ENCODE results near the gene KCNA10. TPM values are rescaled to one million over a fixed set of nuclear protein-coding genes. Genes with fewer than 3 reads are reported as not detected.

Gene KCNA10
- total and polyA plus RNA-seq, 2 donors (not counting 1 experiment from before 2014, with no cell fraction given): not detected

DNA sequence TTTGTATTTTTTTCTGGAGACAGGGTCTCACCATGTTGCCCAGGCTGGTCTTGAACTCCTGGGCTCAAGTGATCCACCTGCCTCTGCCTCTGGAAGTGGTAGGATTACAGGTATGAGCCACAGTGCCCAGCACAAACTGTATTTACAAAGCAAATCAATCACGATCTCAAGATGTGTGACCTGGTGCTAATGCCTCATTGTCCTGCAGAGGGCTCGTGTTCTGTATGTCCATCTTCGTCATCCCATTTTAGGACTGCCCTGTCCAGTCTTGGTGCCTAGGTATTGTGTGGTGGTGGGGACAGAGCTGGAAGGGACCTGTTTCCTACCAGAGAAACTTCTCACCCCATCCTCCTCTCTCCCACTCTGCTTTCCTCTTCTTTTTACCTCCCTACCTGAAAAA lies 47.8 kb downstream of the KCNA10 start:
- Histone ChIP-seq H3K4me1 (ENCODE audit: control insufficient read depth, extremely low read depth, insufficient read depth, low read length) (no peaks in the 10 kb centered on the region), H4K20me1 (ENCODE audit: control insufficient read depth, extremely low read depth, insufficient read depth, low read length) (no peaks in the 10 kb centered on the region), H3K27ac (ENCODE audit: insufficient read depth, low read length) (no peak overlapping the region), H3K27me3 (ENCODE audit: control insufficient read depth, insufficient read depth, low read length) (peaks cover 4% of the 10 kb centered on the region), H3K79me2 (ENCODE audit: control insufficient read depth, insufficient read depth, low read length) (no peaks in the 10 kb centered on the region), H3K9ac (ENCODE audit: insufficient read depth, low read length) (no peak overlapping the region), H3K4me3 (replicated peaks in 1 of 4; ENCODE audit: control extremely low read depth in 1 of 4, insufficient read depth in 1 of 4, low read depth in 3 of 4, low read length in 4 of 4) (no peak overlapping the region), H3K36me3 (ENCODE audit: control insufficient read depth, insufficient read depth, low read length) (no peaks in the 10 kb centered on the region), H3K9me3 (ENCODE audit: control insufficient read depth, insufficient read depth, low read depth, low read length) (no peaks in the 10 kb centered on the region), H3K4me2 (ENCODE audit: extremely low read depth, insufficient read depth, low read length) (no peak overlapping the region), H2AFZ (ENCODE audit: low read length) (no peak overlapping the region)
- TF ChIP-seq EZH2 (IDR thresholded peaks at IDR 0.05; ENCODE audit: low read length, missing control alignments): no peak
- no peak for TF ChIP-seq CTCF (conservative IDR thresholded peaks at IDR 0.05 in 1 of 2, IDR thresholded peaks at IDR 0.05 in 1 of 2; ENCODE audit: low read depth in 1 of 2, low read length in 2 of 2)
- no peak for DNase-seq (ENCODE audit: low read depth in 2 of 2)

Other genes starting within 250 kb of the KCNA10 start
- gene RBM15, start 179.8 kb downstream of the KCNA10 start, total RNA-seq: 25.9 and 26.5 TPM in 2 replicates
- gene RBM15, start 179.8 kb downstream of the KCNA10 start, polyA plus RNA-seq: 8.4 and 10.7 TPM in 2 replicates
- 42.6 and 64.4 TPM in 2 replicates for gene SLC16A4, start 128.1 kb downstream of the KCNA10 start, total RNA-seq
- 32.8 and 91.9 TPM in 2 replicates for gene SLC16A4, start 128.1 kb downstream of the KCNA10 start, polyA plus RNA-seq
- 50.3 and 70.4 TPM in 2 replicates for gene LAMTOR5, start 111.5 kb downstream of the KCNA10 start, total RNA-seq
- gene LAMTOR5, start 111.5 kb downstream of the KCNA10 start, polyA plus RNA-seq: 310 and 317 TPM in 2 replicates
- not detected in 2 replicates for gene PROK1, start 68.0 kb downstream of the KCNA10 start, total RNA-seq
- gene PROK1, start 68.0 kb downstream of the KCNA10 start, polyA plus RNA-seq: not detected in 2 replicates
- gene KCNA2, start 87.2 kb upstream of the KCNA10 start, total RNA-seq: under 0.01 and 0.17 TPM in 2 replicates
- gene KCNA2, start 87.2 kb upstream of the KCNA10 start, polyA plus RNA-seq: not detected in 2 replicates
- 3.3 and 5.6 TPM in 2 replicates for gene KCNA3, start 155.8 kb upstream of the KCNA10 start, total RNA-seq
- gene KCNA3, start 155.8 kb upstream of the KCNA10 start, polyA plus RNA-seq: 2.7 and 4.6 TPM in 2 replicates